ENCODE results near the gene RPE.

RPE gene

GRCh38 chr2:210000464-210001324 is 1.7 kb upstream of the RPE start:
- DNase-seq (ENCODE audit: low read depth): no peak

DNA sequence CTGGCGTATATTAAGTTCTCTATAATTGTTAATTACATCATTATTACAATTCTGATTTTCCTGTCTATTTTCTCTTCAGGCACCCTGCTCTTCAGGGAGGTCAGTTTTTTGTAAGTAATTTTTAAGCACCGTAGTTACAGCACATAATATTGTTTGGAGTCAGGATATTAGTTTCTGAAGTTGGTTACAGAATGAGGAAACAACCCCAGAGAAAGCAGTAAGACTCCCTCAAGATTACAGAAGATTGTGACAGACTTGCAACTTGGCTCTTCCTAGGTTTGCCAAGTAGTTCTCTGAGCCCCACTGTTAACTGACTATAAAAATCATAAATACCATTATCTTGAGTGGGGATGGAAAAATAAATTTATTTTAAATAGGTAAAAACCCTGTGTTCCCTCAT is 921 bp downstream of the RPE start:
- no peak for DNase-seq (ENCODE audit: low read depth)

DNA sequence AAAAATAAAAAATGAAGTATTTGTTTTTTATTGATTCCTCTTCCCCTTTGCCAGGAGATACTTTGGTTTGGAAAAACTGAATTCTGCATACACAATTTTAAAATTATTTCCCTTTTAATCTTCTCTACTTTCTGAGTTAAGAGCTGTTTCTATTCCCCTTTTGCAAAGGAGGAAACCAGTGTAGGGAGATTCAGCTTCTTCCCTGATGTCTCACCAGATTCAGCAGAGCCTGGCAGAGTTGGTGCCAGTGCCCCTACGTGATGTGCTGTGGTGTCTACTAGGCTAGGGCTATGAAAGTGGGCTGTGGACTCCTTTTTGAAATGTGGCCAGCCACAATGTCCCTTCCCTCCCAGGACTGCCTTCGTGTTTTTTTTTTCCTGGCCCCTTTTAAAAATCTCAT is 2.4 kb downstream of the RPE start:
- DNase-seq (ENCODE audit: low read depth): no peak

- DNase-seq (ENCODE audit: low read depth): no peak
Observed at GRCh38 chr2:210007895-210008294, 5.5 kb downstream of the RPE start.

- DNase-seq (ENCODE audit: low read depth): no peak
Observed at GRCh38 chr2:210009126-210009525, 6.7 kb downstream of the RPE start.

- no peak for DNase-seq (ENCODE audit: low read depth)
Observed at GRCh38 chr2:210009896-210010295, 7.5 kb downstream of the RPE start.

GRCh38 chr2:210020138-210020537 is 17.7 kb downstream of the RPE start:
- no peak for DNase-seq (ENCODE audit: low read depth)

GRCh38 chr2:210022824-210023223 is 20.4 kb downstream of the RPE start:
- no peak for DNase-seq (ENCODE audit: low read depth)

GRCh38 chr2:210027608-210028007 is 25.2 kb downstream of the RPE start:
- DNase-seq (ENCODE audit: low read depth): no peak

DNA sequence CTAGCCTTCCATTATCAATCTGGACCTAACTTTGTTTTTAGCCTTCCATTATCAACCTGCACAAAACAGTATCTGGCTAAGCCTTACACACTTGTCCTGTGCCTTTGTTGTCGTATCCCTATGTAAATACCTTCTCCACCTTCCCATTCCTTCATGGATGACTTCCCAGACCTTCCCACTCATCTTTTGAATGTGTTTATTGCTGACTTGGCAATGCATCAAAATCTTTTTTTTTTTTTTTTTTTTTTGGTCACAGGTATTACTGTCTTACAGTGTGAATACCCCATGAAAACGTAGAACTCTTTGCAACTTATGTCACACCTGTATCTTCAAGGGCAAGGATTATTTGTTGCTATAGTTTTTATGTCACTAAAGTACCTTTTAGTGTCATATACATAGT is 25.7 kb downstream of the RPE start:
- DNase-seq (ENCODE audit: low read depth): no peak

DNA sequence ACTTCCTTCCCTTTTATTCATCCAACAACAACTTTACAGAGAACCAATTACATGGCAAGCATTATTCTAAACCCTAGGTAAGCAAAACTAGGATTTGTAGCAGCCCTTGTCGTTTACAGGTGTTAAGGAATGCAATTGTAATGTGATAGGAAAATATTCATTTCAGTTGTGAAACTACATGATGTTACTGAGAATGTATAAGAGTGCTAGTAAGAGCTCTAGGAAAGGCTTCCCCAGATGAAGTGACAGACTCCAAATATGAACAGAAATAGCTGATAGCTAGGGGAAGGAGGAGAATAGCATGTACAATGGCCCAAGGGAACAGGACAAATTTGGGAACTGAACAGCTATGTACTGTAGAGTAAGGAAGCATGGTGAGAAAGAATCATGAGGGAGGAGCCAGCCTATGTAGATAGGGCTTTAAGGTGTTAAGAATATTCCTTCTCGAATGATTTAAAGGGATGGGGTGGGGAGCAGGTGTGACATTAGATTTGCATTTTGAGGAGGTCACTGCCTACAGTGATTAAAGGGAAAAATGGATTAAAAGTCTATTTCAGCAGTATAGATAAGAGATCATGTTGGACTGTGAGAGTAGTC is 31.7 kb downstream of the RPE start:
- no peak for DNase-seq (ENCODE audit: low read depth)

DNA sequence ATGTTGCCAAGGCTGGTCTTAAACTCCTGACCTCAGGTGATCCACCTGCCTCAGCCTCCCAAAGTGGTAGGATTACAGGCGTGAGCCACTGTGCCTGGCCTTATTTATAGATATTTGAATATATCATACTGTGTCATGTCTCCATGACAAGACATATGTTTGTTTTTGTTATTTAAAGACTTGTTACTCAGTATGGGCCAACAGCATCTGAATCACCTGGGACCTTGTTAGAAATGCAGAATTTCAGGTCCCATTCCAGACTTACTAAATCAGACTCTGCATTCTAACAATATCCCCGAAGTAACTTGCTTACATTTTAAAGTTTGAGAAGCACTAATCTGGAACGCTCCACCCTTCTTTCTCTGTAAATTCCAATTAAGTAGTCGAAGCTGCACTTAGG is 33.2 kb downstream of the RPE start:
- no peak for DNase-seq (ENCODE audit: low read depth)

GRCh38 chr2:210038078-210038477 is 35.6 kb downstream of the RPE start:
- DNase-seq (ENCODE audit: low read depth): no peak

GRCh38 chr2:210046851-210047500 is 44.5 kb downstream of the RPE start:
- DNase-seq (ENCODE audit: low read depth): no peak

DNA sequence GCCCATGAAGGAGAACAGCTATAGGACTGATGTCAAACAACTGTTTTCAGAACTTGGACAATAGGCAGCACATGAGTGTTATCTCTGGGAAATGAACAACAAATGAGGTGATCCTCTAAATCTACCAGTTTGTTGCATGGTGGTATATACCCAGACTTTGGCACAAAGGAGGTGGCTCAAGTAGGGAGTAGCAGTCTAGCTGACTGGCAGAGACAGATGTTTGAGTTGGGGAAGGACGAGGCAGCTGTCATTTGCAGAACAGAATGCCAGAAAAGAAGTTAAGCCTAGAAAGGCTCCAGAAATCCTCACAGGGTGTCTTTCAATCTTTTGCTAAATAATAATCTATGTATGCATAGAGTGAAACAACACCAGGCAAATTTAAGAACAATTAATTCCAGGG is 47.4 kb downstream of the RPE start:
- DNase-seq (ENCODE audit: low read depth): no peak

DNA sequence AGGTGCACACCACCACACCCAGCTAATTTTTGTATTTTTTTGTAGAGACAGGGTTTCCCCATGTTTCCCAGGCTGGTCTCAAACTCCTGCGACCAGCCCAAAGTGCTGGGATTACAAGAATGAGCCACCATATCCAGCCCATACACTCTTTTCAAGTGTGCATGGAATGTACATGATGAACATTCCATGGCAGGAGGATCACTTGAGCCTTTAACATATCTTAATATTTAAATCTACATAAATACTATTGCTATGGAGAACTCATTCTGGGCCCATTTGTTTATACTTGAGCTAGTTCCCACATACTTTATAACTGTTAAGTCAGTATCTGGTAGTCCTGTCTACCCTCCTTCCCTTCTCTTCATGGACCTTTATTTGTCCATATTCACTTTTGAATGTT is 48.4 kb downstream of the RPE start:
- no peak for DNase-seq (ENCODE audit: low read depth)

GRCh38 chr2:210054696-210055095 is 52.3 kb downstream of the RPE start:
- no peak for DNase-seq (ENCODE audit: low read depth)

DNA sequence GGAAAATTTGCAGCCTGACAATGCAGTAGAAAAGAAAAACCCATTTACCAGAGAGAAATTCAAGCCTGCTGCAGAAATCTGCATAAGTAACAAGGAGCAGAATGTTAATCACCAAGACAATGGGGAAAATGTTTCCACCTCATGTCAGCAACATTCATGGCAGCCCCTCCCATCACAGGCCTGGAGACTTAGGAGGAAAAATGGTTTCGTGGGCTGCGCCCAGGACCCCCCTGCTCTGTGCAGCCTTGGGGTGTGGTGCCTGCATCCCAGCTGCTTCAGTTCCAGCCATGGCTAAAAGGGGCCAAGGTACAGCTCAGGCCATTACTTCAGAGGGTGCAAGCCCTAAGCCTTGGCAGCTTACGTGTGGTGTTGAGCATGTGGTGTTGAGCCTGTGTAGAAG is 53.4 kb downstream of the RPE start:
- DNase-seq (ENCODE audit: low read depth): no peak

- no peak for DNase-seq (ENCODE audit: low read depth)
Observed at GRCh38 chr2:210063306-210063705, 60.9 kb downstream of the RPE start.
